Neural progenitor cell (in vitro differentiated cells): ENCODE data around the gene SLC25A29. TPM values are rescaled to one million over a fixed set of nuclear protein-coding genes. Genes with fewer than 3 reads are reported as not detected.

Experiments
- DNase-seq: peaks from one replicate; pipeline ENCODE4 v3.0.0-alpha.2; 2016; ENCODE audit warnings: low spot score
- H2AFZ ChIP-seq: fragments of 200-600 bp; sonication (generic); replicated peaks from 2 replicates; pipeline ENCODE4 v1.6.1; 2016; ENCODE audit warnings: antibody characterized with exemption
- H3F3A ChIP-seq: fragments of 200-600 bp; sonication (generic); 2 replicates; pipeline ENCODE4 v1.6.1; 2016; ENCODE audit warnings: antibody characterized with exemption, low read depth
- H3K27ac ChIP-seq: fragments of 200-600 bp; sonication (generic); 2 replicates; pipeline ENCODE4 v1.5.1; 2016; ENCODE audit warnings: mild to moderate bottlenecking
- H3K27me3 ChIP-seq: fragments of 200-600 bp; sonication (generic); 2 replicates; pipeline ENCODE4 v1.6.1; 2016; ENCODE audit warnings: mild to moderate bottlenecking, moderate library complexity
- H3K36me3 ChIP-seq: fragments of 200-600 bp; sonication (generic); 2 replicates; pipeline ENCODE4 v1.5.1; 2016
- H3K4me1 ChIP-seq: fragments of 200-600 bp; sonication (generic); 2 replicates; pipeline ENCODE4 v1.6.1; 2016; ENCODE audit warnings: mixed run types
- H3K4me2 ChIP-seq: fragments of 200-600 bp; sonication (generic); 2 replicates; pipeline ENCODE4 v1.6.1; 2016
- H3K4me3 ChIP-seq: fragments of 200-600 bp; sonication (generic); 2 replicates; pipeline ENCODE4 v1.5.1; 2016
- H3K79me2 ChIP-seq: fragments of 200-600 bp; sonication (generic); 2 replicates; pipeline ENCODE4 v1.6.1; 2016; ENCODE audit warnings: low read depth
- H3K9ac ChIP-seq: fragments of 200-600 bp; sonication (generic); 2 replicates; pipeline ENCODE4 v1.6.1; 2016
- H3K9me3 ChIP-seq: fragments of 200-600 bp; sonication (generic); 2 replicates; pipeline ENCODE4 v1.5.1; 2016; ENCODE audit warnings: low read depth
- H4K20me1 ChIP-seq: fragments of 200-600 bp; sonication (generic); 2 replicates; pipeline ENCODE4 v1.6.1; 2016; ENCODE audit warnings: low read depth
- H3K27ac Mint-ChIP-seq: 3 replicates; pipeline ENCODE4 v1.8.0; 2021; ENCODE audit warnings: mixed read lengths
- H3K27me3 Mint-ChIP-seq: 2 replicates; pipeline ENCODE4 v1.8.0; 2022; ENCODE audit warnings: low read depth, mild to moderate bottlenecking, inconsistent platforms, moderate library complexity, mixed read lengths; ENCODE audit not compliant: insufficient read depth
- H3K36me3 Mint-ChIP-seq: 3 replicates; pipeline ENCODE4 v1.8.0; 2021; ENCODE audit warnings: mixed read lengths
- H3K4me1 Mint-ChIP-seq: 3 replicates; pipeline ENCODE4 v1.8.0; 2021; ENCODE audit warnings: mixed read lengths
- H3K4me3 Mint-ChIP-seq: 3 replicates; pipeline ENCODE4 v1.8.0; 2021; ENCODE audit warnings: mild to moderate bottlenecking, moderate library complexity, mixed read lengths
- H3K9me3 Mint-ChIP-seq: 3 replicates; pipeline ENCODE4 v1.8.0; 2020; ENCODE audit warnings: mixed read lengths
- CTCF ChIP-seq: fragments of 200-600 bp; sonication (generic); IDR thresholded peaks from 2 replicates; pipeline ENCODE4 v1.5.1; 2017; ENCODE audit warnings: antibody characterized with exemption, mild to moderate bottlenecking
- EZH2 ChIP-seq: fragments of 200-600 bp; sonication (generic); IDR thresholded peaks from 2 replicates; pipeline ENCODE4 v1.6.1; 2017; ENCODE audit warnings: antibody characterized with exemption, mild to moderate bottlenecking, moderate library complexity
- EZH2phosphoT487 ChIP-seq: fragments of 200-600 bp; sonication (generic); IDR thresholded peaks from 2 replicates; pipeline ENCODE4 v1.6.1; 2017; ENCODE audit warnings: antibody characterized with exemption
- total RNA-seq: library from RNA; depleted of rRNA; stranded (reverse); fragments of >200 nt; gene quantifications from 2 replicates; pipeline ENCODE4 v1.2.3, GENCODE V29; 2015; ENCODE audit warnings: low replicate concordance

The SLC25A29 gene
- total RNA-seq, 1 donor from 2014 or later, result 103 TPM

- peaks cover 86% of the 10 kb centered on the region for H4K20me1 ChIP-seq
- peaks cover 18% of the 10 kb centered on the region for H3F3A ChIP-seq
- no peak overlapping the region for H3K27ac ChIP-seq
- Mint-ChIP-seq H3K4me1 (peaks cover 13% of the 10 kb centered on the region), H3K4me3 (no peak overlapping the region), H3K36me3 (peaks cover 7% of the 10 kb centered on the region), H3K27ac (no peak overlapping the region), H3K27me3 (peaks cover 3% of the 10 kb centered on the region), H3K9me3 (no peaks in the 10 kb centered on the region)
- no peak overlapping the region for H3K4me3 ChIP-seq
- DNase-seq, result no peak
- no peaks in the 10 kb centered on the region for H3K36me3 ChIP-seq
- H2AFZ ChIP-seq, result no peak overlapping the region
- H3K9me3 ChIP-seq, result no peaks in the 10 kb centered on the region
- H3K27me3 ChIP-seq, result no peaks in the 10 kb centered on the region
- H3K79me2 ChIP-seq, result peaks cover 25% of the 10 kb centered on the region
- H3K4me1 ChIP-seq, result no peaks in the 10 kb centered on the region
- no peak overlapping the region for H3K9ac ChIP-seq
- TF ChIP-seq EZH2phosphoT487 (no peak), EZH2 (no peak), CTCF (no peak)
- H3K4me2 ChIP-seq, result no peak overlapping the region
Measured at GRCh38 chr14:100292301-100292775, 13.9 kb downstream of the SLC25A29 start.

- no peak overlapping the region for H3K27ac Mint-ChIP-seq
- Histone ChIP-seq H3K27me3 (no peaks in the 10 kb centered on the region), H3K4me2 (no peak overlapping the region), H2AFZ (no peak overlapping the region), H3K36me3 (no peaks in the 10 kb centered on the region), H3F3A (peaks cover 26% of the 10 kb centered on the region), H3K27ac (no peak overlapping the region), H4K20me1 (peaks cover 85% of the 10 kb centered on the region), H3K4me3 (no peak overlapping the region), H3K79me2 (peaks cover 17% of the 10 kb centered on the region), H3K4me1 (no peaks in the 10 kb centered on the region), H3K9me3 (no peaks in the 10 kb centered on the region), H3K9ac (no peak overlapping the region)
- peaks cover 17% of the 10 kb centered on the region for H3K4me1 Mint-ChIP-seq
- H3K4me3 Mint-ChIP-seq, result no peak overlapping the region
- no peak for TF ChIP-seq CTCF
- H3K27me3 Mint-ChIP-seq, result peaks cover 3% of the 10 kb centered on the region
- no peaks in the 10 kb centered on the region for H3K9me3 Mint-ChIP-seq
- peaks cover 2% of the 10 kb centered on the region for H3K36me3 Mint-ChIP-seq
- no peak for DNase-seq
Measured at GRCh38 chr14:100291305-100292075, 14.8 kb downstream of the SLC25A29 start.

GRCh38 chr14:100290607-100291304, 15.5 kb downstream of the SLC25A29 start:
- DNase-seq, result no peak
- Mint-ChIP-seq H3K4me3 (peak overlapping the region; percentile 10), H3K36me3 (no peaks in the 10 kb centered on the region), H3K9me3 (no peaks in the 10 kb centered on the region), H3K4me1 (peaks cover 21% of the 10 kb centered on the region), H3K27me3 (peaks cover 6% of the 10 kb centered on the region), H3K27ac (no peak overlapping the region)
- no peak overlapping the region for H3K4me3 ChIP-seq
- H3K27ac ChIP-seq, result no peak overlapping the region
- no peak overlapping the region for H2AFZ ChIP-seq
- H3K4me2 ChIP-seq, result no peak overlapping the region
- H3K79me2 ChIP-seq, result peaks cover 10% of the 10 kb centered on the region
- TF ChIP-seq EZH2phosphoT487, result no peak
- no peak for TF ChIP-seq EZH2
- no peak for TF ChIP-seq CTCF
- H3K36me3 ChIP-seq, result no peaks in the 10 kb centered on the region
- H3K27me3 ChIP-seq, result no peaks in the 10 kb centered on the region
- no peaks in the 10 kb centered on the region for H3K4me1 ChIP-seq
- peaks cover 84% of the 10 kb centered on the region for H4K20me1 ChIP-seq
- no peak overlapping the region for H3K9ac ChIP-seq
- H3F3A ChIP-seq, result peaks cover 33% of the 10 kb centered on the region
- no peaks in the 10 kb centered on the region for H3K9me3 ChIP-seq
